Mesothelial cell of epicardium (in vitro differentiated cells): Measurements from ENCODE around the gene DNM3. TPM values are rescaled to one million over a fixed set of nuclear protein-coding genes. Genes with fewer than 3 reads are reported as not detected.

Source experiments
- DNase-seq, 2 experiments: peaks; one replicate each; pipeline ENCODE4 v3.0.0; 2021; ENCODE audit warnings: low spot score in 2 of 2; ENCODE audit not compliant: unreplicated experiment in 2 of 2
- H3K27ac Mint-ChIP-seq: 2 replicates; pipeline ENCODE4 v1.8.0; 2021; ENCODE audit warnings: mixed read lengths
- H3K27me3 Mint-ChIP-seq: 2 replicates; pipeline ENCODE4 v1.8.0; 2021; ENCODE audit warnings: low read depth, mixed read lengths
- H3K36me3 Mint-ChIP-seq: 2 replicates; pipeline ENCODE4 v1.8.0; 2021; ENCODE audit warnings: mixed read lengths
- H3K4me1 Mint-ChIP-seq: 2 replicates; pipeline ENCODE4 v1.8.0; 2021; ENCODE audit warnings: mixed read lengths
- H3K4me3 Mint-ChIP-seq: 2 replicates; pipeline ENCODE4 v1.8.0; 2021; ENCODE audit warnings: mild to moderate bottlenecking, moderate library complexity, mixed read lengths
- H3K9me3 Mint-ChIP-seq: 2 replicates; pipeline ENCODE4 v1.8.0; 2021; ENCODE audit warnings: mixed read lengths
- total RNA-seq: library from RNA; stranded (reverse); gene quantifications from 3 replicates; pipeline ENCODE4 v1.2.1, GENCODE V29; 2021
- TF ChIP-seq, protein P1 (sequence below): fragments of 200-600 bp; sonication (generic); IDR thresholded peaks from one replicate; pipeline ENCODE4 v1.5.0; 2021; ENCODE audit warnings: antibody characterized with exemption; ENCODE audit not compliant: unreplicated experiment

The DNM3 gene
- total RNA-seq = 4.7 to 5.0 TPM (median 4.9 TPM) in 3 replicates

DNA sequence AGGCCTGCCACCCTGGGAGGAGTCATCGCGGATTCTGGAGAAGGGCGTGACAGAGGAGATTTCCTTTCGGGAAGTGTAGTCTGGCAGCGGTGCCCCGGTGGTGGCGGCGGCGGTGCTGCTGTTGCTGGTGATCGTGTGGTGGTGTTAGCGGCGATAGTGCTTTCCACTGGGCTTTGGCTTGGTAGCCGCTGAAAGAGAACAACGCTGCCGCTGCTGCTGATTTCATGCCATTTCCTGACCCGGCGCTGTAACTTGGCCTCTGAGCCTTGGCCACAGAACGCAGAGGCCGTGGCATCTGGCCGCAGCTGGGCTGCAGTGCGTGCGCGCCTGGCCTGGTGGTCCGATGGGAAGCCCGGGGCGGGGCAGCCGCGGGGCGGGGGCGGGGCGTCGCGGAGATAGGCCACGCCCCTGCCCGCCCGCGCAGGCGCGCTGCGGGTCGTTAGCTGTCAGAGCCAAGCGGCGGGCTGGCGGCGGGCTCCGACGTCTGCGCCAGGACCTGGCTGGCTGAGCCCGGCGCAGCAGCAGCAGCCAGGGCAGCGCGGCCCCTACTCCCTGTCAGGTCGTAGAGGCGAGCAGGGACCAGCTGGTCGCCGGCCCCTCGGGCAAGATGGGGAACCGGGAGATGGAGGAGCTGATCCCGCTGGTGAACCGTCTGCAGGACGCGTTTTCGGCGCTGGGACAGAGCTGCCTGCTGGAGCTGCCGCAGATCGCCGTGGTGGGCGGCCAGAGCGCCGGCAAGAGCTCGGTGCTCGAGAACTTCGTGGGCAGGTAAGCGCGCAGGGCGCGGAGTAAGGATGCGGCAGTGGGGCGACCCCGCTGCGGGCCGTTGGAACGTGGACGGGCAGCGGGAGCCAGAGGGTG is at the start of gene DNM3:
DNM3 (plus strand) TSS at position 449 of the 861 bp plus-strand sequence; CDS start at position 608, 159 bp downstream.
- TF ChIP-seq, protein P1, sequence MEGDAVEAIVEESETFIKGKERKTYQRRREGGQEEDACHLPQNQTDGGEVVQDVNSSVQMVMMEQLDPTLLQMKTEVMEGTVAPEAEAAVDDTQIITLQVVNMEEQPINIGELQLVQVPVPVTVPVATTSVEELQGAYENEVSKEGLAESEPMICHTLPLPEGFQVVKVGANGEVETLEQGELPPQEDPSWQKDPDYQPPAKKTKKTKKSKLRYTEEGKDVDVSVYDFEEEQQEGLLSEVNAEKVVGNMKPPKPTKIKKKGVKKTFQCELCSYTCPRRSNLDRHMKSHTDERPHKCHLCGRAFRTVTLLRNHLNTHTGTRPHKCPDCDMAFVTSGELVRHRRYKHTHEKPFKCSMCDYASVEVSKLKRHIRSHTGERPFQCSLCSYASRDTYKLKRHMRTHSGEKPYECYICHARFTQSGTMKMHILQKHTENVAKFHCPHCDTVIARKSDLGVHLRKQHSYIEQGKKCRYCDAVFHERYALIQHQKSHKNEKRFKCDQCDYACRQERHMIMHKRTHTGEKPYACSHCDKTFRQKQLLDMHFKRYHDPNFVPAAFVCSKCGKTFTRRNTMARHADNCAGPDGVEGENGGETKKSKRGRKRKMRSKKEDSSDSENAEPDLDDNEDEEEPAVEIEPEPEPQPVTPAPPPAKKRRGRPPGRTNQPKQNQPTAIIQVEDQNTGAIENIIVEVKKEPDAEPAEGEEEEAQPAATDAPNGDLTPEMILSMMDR = no peak
- H3K4me1 Mint-ChIP-seq = peaks cover 17% of the 10 kb centered on the region
- H3K9me3 Mint-ChIP-seq = no peaks in the 10 kb centered on the region
- no peak within 1 kb of the TSS for H3K27ac Mint-ChIP-seq
- peak; percentile 79 to 88 for DNase-seq
- H3K4me3 Mint-ChIP-seq = peak within 1 kb of the TSS; percentile 79
- peaks cover 54% of the 10 kb centered on the region for H3K27me3 Mint-ChIP-seq
- H3K36me3 Mint-ChIP-seq = no peaks in the 10 kb centered on the region

DNA sequence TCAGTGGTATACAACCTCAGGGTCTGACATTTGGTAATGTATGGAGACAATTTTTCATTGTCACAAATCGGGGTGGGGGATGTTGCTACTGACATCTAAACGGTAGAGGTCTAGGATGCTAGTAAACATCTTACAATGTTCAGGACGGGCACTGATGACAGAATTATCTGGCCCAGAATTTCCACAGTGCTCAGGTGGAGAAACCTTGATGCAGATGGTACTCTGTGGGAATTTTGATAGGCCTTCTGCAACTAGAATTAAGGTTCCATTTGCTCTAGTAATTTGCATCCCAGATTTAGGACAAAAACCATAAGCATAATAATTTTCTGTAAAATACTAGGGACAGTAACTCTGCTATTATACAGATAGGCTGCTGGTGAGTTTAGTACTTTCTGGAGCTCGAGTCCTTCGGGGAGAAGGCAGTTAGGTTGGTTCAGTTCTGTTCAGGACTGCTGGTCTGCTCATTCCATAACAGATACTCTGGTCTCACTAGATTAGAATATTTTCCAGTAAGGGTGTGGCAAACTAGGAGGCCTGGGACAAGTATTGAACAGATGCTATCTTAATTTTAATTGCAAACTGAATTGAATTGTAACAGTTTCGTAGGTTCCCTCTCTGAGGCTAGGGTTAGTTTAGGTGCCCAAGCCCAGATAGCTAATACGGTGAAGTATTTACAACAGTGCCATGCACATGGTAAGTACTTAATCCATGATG is 48.5 kb upstream of the DNM3 start:
- H3K4me3 Mint-ChIP-seq = no peak overlapping the region
- no peaks in the 10 kb centered on the region for H3K27me3 Mint-ChIP-seq
- peaks cover 49% of the 10 kb centered on the region for H3K36me3 Mint-ChIP-seq
- TF ChIP-seq, protein P1 = no peak
- H3K27ac Mint-ChIP-seq = no peak overlapping the region
- no peaks in the 10 kb centered on the region for H3K9me3 Mint-ChIP-seq
- DNase-seq = no peak
- peaks cover 10% of the 10 kb centered on the region for H3K4me1 Mint-ChIP-seq

DNA sequence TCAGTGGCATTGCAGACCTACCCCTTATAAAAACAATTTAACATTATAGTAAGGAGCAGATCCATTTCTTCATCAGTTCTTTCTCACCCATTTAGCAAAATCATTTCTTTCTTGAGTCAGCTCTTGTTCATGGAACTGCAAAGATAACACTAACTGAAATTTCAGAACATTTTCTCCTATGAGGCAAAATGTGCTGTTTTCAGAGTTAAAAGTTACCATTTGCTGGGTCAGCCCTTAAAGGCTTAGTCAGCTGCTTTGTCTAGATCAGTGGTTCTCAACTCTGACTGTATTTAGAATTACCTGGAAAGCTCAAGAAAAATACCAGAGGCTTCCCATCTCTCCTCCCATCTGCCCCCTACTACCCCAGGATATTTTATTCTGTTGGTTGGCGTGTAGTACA is 47.7 kb upstream of the DNM3 start:
- Mint-ChIP-seq H3K4me1 (peaks cover 18% of the 10 kb centered on the region), H3K27me3 (no peaks in the 10 kb centered on the region), H3K9me3 (no peaks in the 10 kb centered on the region), H3K27ac (no peak overlapping the region), H3K4me3 (no peak overlapping the region), H3K36me3 (peaks cover 43% of the 10 kb centered on the region)
- TF ChIP-seq, protein P1 = no peak
- DNase-seq = no peak

DNA sequence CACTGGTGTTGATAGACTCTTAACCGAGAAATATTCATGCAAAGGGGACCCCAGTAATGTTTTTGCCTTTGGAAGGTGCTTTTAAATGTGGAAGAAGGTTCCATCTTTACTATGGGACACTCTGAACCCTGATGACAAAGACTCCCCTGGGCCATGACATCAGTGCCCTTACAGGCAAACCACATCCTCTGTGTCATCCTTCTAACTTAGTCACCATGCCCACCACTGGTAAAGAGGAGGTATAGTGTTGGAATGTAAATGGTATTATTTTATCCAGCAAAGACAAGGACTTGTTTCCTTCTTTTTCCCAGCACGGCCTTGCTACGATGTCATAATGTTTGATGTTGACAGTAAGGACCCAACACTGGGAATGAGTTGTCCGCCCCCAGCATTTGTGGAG is 47.2 kb upstream of the DNM3 start:
- DNase-seq = no peak
- Mint-ChIP-seq H3K4me1 (peaks cover 22% of the 10 kb centered on the region), H3K27me3 (no peaks in the 10 kb centered on the region), H3K36me3 (peaks cover 39% of the 10 kb centered on the region), H3K9me3 (no peaks in the 10 kb centered on the region), H3K4me3 (no peak overlapping the region), H3K27ac (no peak overlapping the region)
- TF ChIP-seq, protein P1 = no peak

DNA sequence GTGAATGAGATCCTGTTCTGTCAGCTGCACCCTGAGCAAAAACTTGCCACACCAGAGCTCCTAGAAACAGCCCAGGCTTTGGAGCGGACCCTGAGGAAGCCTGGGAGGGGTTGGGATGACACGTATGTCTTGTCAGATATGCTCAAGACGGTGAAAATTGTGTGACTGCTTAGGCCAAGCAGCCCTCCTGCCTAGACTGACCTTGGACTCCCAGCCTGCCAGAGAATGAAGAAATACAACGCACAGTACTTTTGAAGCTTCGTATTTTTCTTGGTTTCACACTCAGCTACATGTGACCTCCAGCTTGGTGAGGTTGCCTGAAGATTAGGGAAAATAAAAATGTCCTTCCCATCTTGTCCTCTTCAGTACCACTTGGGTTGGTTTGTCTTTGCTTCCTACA is 44.7 kb upstream of the DNM3 start:
- Mint-ChIP-seq H3K4me3 (no peak overlapping the region), H3K4me1 (peaks cover 38% of the 10 kb centered on the region), H3K27me3 (no peaks in the 10 kb centered on the region), H3K27ac (peak overlapping the region; percentile 62), H3K9me3 (no peaks in the 10 kb centered on the region), H3K36me3 (peaks cover 29% of the 10 kb centered on the region)
- TF ChIP-seq, protein P1 = no peak
- DNase-seq = no peak
